ENCODE results near the gene DLK1.

DLK1 gene

GRCh38 chr14:100711493-100711892 lies 15.2 kb upstream of the DLK1 start:
- DNase-seq (ENCODE audit: low read depth, low spot score) = no peak
- H3K27ac ChIP-seq = no peak overlapping the region

DNA sequence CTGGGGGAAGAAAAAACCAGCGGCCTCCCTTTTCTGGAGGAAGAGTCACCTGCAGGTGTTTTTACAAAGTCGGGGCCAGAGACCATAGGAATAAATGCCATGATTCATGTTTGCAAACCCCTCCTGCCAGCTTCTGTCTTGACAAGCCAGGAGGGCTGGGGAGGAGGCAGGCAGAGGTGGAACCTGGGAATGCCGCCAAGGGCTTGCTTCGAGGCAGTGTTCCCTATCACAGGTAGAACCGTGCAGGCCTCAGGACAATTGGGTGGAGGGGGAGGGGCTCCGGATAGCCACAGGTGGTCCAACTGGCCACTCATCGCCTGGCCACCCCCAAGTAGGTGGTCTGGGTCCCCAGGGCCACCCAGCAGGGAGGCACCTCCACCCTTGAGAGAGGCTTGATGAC lies 14.2 kb upstream of the DLK1 start:
- no peak overlapping the region for H3K27ac ChIP-seq
- DNase-seq (ENCODE audit: low read depth, low spot score) = no peak

- H3K27ac ChIP-seq = no peak overlapping the region
- no peak for DNase-seq (ENCODE audit: low read depth, low spot score)
These were observed 13.0 kb upstream of the DLK1 start for GRCh38 chr14:100713705-100714104.

GRCh38 chr14:100714258-100714892 lies 12.3 kb upstream of the DLK1 start:
- H3K27ac ChIP-seq = no peak overlapping the region
- no peak for DNase-seq (ENCODE audit: low read depth, low spot score)

- no peak for DNase-seq (ENCODE audit: low read depth, low spot score)
- no peak overlapping the region for H3K27ac ChIP-seq
These were observed 11.4 kb upstream of the DLK1 start for GRCh38 chr14:100715332-100715731.

DNA sequence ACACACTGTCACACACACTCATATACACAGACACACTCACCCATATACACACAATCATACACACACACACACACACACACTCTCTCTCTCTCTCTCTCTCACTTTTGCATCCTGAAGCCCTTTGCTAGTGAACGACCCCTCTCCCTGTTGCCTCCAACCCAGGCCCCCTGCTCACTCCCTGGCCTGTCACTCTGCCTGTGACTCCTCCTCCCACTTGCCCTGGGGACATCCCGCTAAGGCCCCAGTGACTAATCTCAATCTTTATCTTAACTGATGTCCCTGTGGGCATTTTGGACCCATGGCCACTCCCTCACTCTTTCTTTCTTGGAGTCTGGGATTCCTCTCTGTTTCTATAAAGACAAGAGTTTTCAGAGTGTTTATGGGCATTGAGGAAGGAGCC lies 10.9 kb upstream of the DLK1 start:
- no peak for DNase-seq (ENCODE audit: low read depth, low spot score)
- no peak overlapping the region for H3K27ac ChIP-seq

DNA sequence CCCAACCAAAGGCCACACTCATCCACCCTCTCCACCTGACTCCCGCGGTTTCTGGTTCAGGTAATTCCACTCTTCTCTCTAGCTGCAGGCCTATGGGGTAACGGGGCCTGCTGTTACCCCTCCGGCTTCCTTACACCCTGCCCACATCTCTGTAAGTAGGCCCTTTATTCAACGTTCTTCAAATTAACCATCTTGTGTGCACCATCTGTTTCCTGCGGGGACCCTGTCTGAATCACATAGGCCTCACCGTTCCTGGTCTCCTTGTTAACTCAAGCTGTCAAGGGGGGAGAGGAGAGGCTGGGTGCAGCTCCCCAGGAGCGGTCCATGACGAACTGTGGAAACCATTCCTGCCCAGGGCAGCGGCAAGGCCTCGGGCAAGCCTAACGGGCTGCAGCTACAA lies 9.3 kb upstream of the DLK1 start:
- no peak overlapping the region for H3K27ac ChIP-seq

DNA sequence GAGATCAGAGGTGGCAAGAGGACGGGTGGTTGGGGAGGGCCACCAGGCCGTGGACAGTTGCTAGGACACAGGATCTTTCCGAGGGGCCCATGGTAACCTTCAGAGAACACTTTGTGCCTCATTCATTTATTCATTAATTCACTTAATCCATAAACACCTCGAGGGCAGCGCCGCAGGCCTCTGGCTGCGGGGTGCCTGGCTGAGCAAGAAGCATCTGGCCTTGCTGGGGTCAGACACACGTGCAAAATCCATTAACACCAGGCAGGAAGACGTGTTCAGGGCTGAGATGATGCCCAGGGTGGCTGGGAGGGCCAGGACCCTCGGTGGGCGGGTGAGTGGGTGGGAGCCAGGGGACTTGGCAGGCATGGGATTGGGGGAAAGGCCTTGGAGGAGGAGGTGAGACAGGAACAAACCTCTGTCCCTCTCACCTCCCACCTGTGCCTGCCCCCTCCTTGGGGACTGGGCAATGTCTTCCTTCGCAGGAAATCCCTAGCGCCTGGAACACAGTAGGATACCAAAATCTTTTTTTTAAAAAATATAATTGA lies 6.6 kb upstream of the DLK1 start:
- no peak for DNase-seq (ENCODE audit: low read depth, low spot score)
- no peak overlapping the region for H3K27ac ChIP-seq

More for the DNA sequence above, 9.3 kb upstream of the DLK1 start:
- DNase-seq (ENCODE audit: low read depth, low spot score) = no peak

DNA sequence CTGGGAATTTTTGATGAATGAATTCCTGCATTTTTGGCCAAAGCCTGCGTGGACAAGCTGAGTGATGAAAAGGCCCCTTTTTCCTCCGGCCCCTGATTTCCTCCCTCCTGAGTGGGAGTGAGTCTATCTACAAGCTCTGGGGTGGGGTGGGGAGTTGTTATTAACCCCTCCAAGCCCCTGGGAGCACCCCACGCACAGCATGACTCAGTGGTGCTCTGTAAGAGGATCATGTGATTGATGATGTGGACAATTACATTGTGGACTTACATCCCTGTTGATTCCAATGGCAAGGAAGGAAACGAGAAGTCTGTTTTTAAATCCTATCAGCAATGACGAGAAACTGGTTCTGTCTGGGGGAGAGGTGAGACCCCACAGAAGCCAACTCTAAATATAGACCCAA lies 5.1 kb upstream of the DLK1 start:
- no peak overlapping the region for H3K27ac ChIP-seq
- no peak for DNase-seq (ENCODE audit: low read depth, low spot score)

- H3K27ac ChIP-seq = no peak overlapping the region
- no peak for DNase-seq (ENCODE audit: low read depth, low spot score)
These were observed 4.3 kb upstream of the DLK1 start for GRCh38 chr14:100722367-100722766.

DNA sequence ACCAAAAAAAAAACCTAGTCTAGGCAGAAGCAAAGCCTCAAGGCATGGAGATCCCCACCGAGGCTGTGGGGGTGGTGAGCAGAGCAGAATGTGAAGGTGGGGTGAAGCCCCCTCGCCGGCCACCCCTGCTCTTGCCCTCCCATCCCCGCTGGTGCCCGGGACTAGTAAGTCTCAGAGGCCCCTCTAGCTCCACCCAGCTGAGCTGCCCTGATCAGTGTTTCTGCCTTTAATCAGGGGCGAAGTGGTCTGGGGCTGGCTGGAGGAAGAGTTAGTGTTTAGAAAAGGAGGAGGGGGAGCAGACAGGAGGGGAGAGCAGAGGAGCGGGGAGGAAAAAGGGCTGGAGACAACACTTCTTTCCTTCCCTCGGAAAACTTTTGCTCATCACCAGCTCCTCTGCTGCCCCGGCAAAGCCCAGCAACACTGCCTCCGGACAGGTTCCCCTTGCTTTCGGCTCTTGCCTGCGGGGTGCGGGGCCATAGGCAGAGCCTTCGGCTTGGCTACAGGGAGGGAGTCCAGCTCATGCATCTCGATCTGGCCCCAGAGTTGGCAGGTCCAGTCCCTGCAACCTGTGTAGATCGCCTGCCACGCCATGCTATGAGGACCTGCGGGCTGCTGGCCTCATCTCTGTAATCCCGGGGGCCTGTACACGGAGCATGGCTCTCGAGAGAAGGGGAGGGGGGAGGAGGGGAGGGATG lies 3.4 kb upstream of the DLK1 start:
- no peak overlapping the region for H3K27ac ChIP-seq
- no peak for DNase-seq (ENCODE audit: low read depth, low spot score)

DNA sequence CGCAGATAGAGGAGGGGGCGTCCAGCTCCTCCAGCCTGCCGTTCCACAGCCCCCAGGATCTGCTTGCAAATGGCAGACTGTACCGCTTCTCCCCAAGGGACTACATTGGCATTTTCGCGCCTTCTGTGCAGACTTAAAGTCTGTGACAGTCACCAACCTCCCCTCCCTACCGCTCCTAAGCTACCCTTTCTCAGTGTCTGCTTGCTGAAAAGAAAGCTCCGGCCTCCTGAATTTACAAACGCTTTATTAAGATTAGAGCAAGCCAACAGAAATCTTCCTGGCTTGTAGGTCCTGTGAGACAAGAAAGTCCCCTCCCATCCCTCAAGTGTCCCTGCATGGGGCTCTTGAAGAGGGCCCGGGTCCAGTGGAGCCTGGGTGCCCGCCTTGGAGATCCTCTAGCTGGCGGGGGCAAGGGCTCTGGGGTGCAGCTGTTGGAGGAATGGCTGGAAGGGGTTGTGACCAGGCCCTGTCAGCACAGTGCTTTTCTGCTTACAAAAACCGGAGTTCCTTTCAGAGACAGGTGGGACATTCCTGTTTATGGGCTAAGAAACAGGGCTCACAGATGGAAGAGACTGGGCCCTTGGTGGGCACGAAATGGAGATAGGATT lies 2.8 kb upstream of the DLK1 start:
- no peak for DNase-seq (ENCODE audit: low read depth, low spot score)
- no peak overlapping the region for H3K27ac ChIP-seq

DNA sequence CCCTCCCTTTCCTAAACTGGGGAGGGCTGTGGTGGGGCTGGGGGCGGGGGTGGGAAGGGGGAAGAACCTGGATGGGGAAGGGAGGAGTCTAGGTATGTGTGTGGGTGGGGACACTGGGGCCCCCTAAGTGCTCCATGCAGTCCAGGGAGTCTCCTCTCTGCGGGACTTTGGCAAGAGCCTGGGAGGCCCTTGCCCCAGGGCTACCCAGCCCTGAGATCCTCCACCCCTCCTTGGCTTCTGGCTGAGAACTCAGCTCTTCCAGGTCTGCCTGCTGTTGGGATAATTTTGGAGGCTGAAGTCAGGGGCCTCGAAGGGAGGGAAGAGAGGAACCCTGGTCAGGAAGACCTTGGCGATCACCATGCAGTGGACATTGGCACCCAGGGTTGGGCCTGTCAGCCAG lies 2.2 kb upstream of the DLK1 start:
- no peak for DNase-seq (ENCODE audit: low read depth, low spot score)
- H3K27ac ChIP-seq = no peak overlapping the region

GRCh38 chr14:100725587-100726387 lies 905 bp upstream of the DLK1 start:
- H3K27ac ChIP-seq = no peak overlapping the region
- DNase-seq (ENCODE audit: low read depth, low spot score) = no peak

DNA sequence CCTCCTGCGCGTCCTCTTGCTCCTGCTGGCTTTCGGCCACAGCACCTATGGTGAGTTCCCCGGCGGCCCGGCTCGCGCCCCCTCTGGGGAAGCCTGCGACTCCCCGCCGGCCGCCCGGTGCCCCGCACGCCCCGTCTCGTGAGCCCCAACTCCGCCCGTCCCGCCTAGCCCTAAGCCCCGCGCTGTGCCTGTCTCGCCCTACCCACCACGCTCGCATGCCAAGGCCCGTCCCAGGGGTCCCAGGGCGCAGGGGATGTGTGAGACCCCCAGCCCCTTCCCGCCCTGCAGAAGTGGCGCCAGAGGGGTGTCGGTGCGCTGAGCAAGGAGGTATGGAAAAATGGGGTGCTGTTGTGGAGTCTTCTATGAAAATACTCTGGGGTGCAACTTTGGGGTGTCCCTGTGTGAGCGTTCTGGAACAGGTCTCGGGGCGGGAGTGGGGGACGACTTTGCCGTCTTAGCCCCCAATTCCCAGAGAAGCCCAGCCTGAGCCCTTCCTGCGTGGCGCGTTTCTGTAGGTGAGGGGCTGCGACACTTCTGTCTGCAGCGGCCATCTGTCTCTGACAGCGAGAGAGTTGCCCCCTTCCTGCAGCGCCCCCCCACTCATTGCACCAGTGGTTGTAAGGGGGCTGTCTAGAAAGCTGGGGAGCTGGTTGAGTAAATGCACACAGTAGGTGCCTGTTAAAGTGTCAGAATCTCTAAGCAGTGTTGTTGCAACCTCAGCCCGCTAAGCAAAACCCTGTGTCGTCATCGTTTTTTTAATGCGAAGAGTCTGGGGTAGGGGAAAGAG lies 587 bp downstream of the DLK1 start:
- H3K27ac ChIP-seq = no peak overlapping the region
- DNase-seq (ENCODE audit: low read depth, low spot score) = no peak

GRCh38 chr14:100727873-100728240 lies 1.2 kb downstream of the DLK1 start:
- H3K27ac ChIP-seq = no peak overlapping the region
- DNase-seq (ENCODE audit: low read depth, low spot score) = no peak

- no peak overlapping the region for H3K27ac ChIP-seq
- DNase-seq (ENCODE audit: low read depth, low spot score) = no peak
These were observed 2.3 kb downstream of the DLK1 start for GRCh38 chr14:100728962-100729361.

GRCh38 chr14:100729982-100730381 lies 3.3 kb downstream of the DLK1 start:
- DNase-seq (ENCODE audit: low read depth, low spot score) = no peak
- H3K27ac ChIP-seq = no peak overlapping the region

- no peak for DNase-seq (ENCODE audit: low read depth, low spot score)
- H3K27ac ChIP-seq = no peak overlapping the region
These were observed 3.9 kb downstream of the DLK1 start for GRCh38 chr14:100730581-100730980.
